GM23338 (cell line): ENCODE data around the gene WARS2. TPM values are rescaled to one million over a fixed set of nuclear protein-coding genes. Genes with fewer than 3 reads are reported as not detected.

Experiments
- ATAC-seq: fragments of 200-7000 bp; cut with Tn5 transposase; 3 replicates; pipeline ENCODE4 v1.9.1; 2020
- DNase-seq: peaks from one replicate; pipeline ENCODE4 v3.0.0-alpha.2; 2015; ENCODE audit warnings: low spot score
- H2AFZ ChIP-seq: fragments of 200-600 bp; sonication (generic); 2 replicates; pipeline ENCODE4 v1.8.0; 2016; ENCODE audit warnings: antibody characterized with exemption, mild to moderate bottlenecking, moderate library complexity
- H3F3A ChIP-seq: fragments of 200-600 bp; sonication (generic); replicated peaks from 2 replicates; pipeline ENCODE4 v1.8.0; 2017; ENCODE audit warnings: antibody characterized with exemption, mixed run types, low read depth
- H3K27ac ChIP-seq: fragments of 200-600 bp; sonication (generic); 2 replicates; pipeline ENCODE4 v1.6.1; 2016; ENCODE audit warnings: low read depth
- H3K27me3 ChIP-seq: fragments of 200-600 bp; sonication (generic); 2 replicates; pipeline ENCODE4 v1.8.0; 2016; ENCODE audit warnings: mild to moderate bottlenecking, mixed run types, moderate library complexity; ENCODE audit not compliant: insufficient read depth
- H3K36me3 ChIP-seq: fragments of 200-600 bp; sonication (generic); 2 replicates; pipeline ENCODE4 v1.8.0; 2016; ENCODE audit warnings: mild to moderate bottlenecking; ENCODE audit not compliant: insufficient read depth
- H3K4me1 ChIP-seq: fragments of 200-600 bp; sonication (generic); 2 replicates; pipeline ENCODE4 v1.8.0; 2016; ENCODE audit warnings: mild to moderate bottlenecking, moderate library complexity; ENCODE audit not compliant: insufficient read depth
- H3K4me2 ChIP-seq: fragments of 200-600 bp; sonication (generic); 2 replicates; pipeline ENCODE4 v1.7.1; 2017; ENCODE audit warnings: mixed run types
- H3K4me3 ChIP-seq: fragments of 200-600 bp; sonication (generic); 2 replicates; pipeline ENCODE4 v1.6.1; 2016; ENCODE audit warnings: mixed run types
- H3K79me2 ChIP-seq: fragments of 200-600 bp; sonication (generic); replicated peaks from 2 replicates; pipeline ENCODE4 v1.8.0; 2017; ENCODE audit warnings: mild to moderate bottlenecking; ENCODE audit not compliant: insufficient read depth
- H3K9me2 ChIP-seq: fragments of 200-600 bp; sonication (generic); 2 replicates; pipeline ENCODE4 v1.8.0; 2017; ENCODE audit not compliant: insufficient read depth
- H4K20me1 ChIP-seq: fragments of 200-600 bp; sonication (generic); replicated peaks from 2 replicates; pipeline ENCODE4 v1.8.0; 2017; ENCODE audit warnings: mild to moderate bottlenecking; ENCODE audit not compliant: insufficient read depth
- H3K27ac Mint-ChIP-seq: 2 replicates; pipeline ENCODE4 v1.8.0; 2020; ENCODE audit warnings: inconsistent platforms, mild to moderate bottlenecking, moderate library complexity, mixed read lengths
- H3K27me3 Mint-ChIP-seq: 3 replicates; pipeline ENCODE4 v1.8.0; 2022; ENCODE audit warnings: low read depth, mild to moderate bottlenecking, moderate library complexity, mixed read lengths, inconsistent platforms; ENCODE audit not compliant: insufficient read depth, poor library complexity
- H3K36me3 Mint-ChIP-seq: 3 replicates; pipeline ENCODE4 v1.8.0; 2021; ENCODE audit warnings: low read depth, mild to moderate bottlenecking, inconsistent platforms, moderate library complexity, mixed read lengths
- H3K4me1 Mint-ChIP-seq: 3 replicates; pipeline ENCODE4 v1.8.0; 2020; ENCODE audit warnings: mild to moderate bottlenecking, inconsistent platforms, mixed read lengths
- H3K4me3 Mint-ChIP-seq: 3 replicates; pipeline ENCODE4 v1.8.0; 2021; ENCODE audit warnings: moderate library complexity, mild to moderate bottlenecking, inconsistent platforms, mixed read lengths
- H3K9me3 Mint-ChIP-seq: 3 replicates; pipeline ENCODE4 v1.8.0; 2020; ENCODE audit warnings: moderate library complexity, mild to moderate bottlenecking, inconsistent platforms, mixed read lengths
- CREB1 ChIP-seq: fragments of 250-450 bp; sonication (Bioruptor Pico); IDR thresholded peaks from 2 replicates; pipeline ENCODE4 v1.5.0; 2020; ENCODE audit warnings: low read depth, mild to moderate bottlenecking, moderate library complexity
- EZH2 ChIP-seq: fragments of 200-600 bp; sonication (generic); IDR thresholded peaks from one replicate; pipeline ENCODE4 v1.8.0; 2017; ENCODE audit warnings: antibody characterized with exemption, mild to moderate bottlenecking, low read depth; ENCODE audit not compliant: unreplicated experiment
- EZH2phosphoT487 ChIP-seq: fragments of 200-600 bp; sonication (generic); IDR thresholded peaks from one replicate; pipeline ENCODE4 v1.8.1; 2018; ENCODE audit warnings: antibody characterized with exemption; ENCODE audit not compliant: unreplicated experiment
- JUNB ChIP-seq: IDR thresholded peaks from one replicate; pipeline ENCODE4 v1.6.1; 2016; ENCODE audit warnings: antibody characterized with exemption; ENCODE audit not compliant: unreplicated experiment
- NANOG ChIP-seq: IDR thresholded peaks from 2 replicates; pipeline ENCODE4 v1.6.1; 2016; ENCODE audit warnings: antibody characterized with exemption, borderline replicate concordance
- POLR2AphosphoS5 ChIP-seq: IDR thresholded peaks from 2 replicates; pipeline ENCODE4 v1.6.1; 2016; ENCODE audit warnings: antibody characterized with exemption, low read depth
- STAT1 ChIP-seq: IDR thresholded peaks from one replicate; pipeline ENCODE4 v1.6.1; 2016; ENCODE audit warnings: antibody characterized with exemption; ENCODE audit not compliant: unreplicated experiment
- ZNF114 ChIP-seq: fragments of 250-450 bp; sonication (Bioruptor Pico); IDR thresholded peaks from 2 replicates; pipeline ENCODE4 v1.5.0; 2020; ENCODE audit warnings: mild to moderate bottlenecking, moderate library complexity
- ZNF331 ChIP-seq: fragments of 250-450 bp; sonication (Bioruptor Pico); IDR thresholded peaks from 2 replicates; pipeline ENCODE4 v1.5.0; 2020; ENCODE audit warnings: low read depth, mild to moderate bottlenecking, moderate library complexity
- polyA plus RNA-seq: library from polyadenylated mRNA; unstranded; fragments of >200 nt; fragmentation: Nextera tagmentation; extraction: Ambion mirVana; gene quantifications from 2 replicates; pipeline ENCODE4 v1.2.1, GENCODE V29; 2016
- total RNA-seq: library from RNA; depleted of rRNA; stranded (reverse); fragments of >200 nt; shearing (Covaris generic); gene quantifications from 2 replicates; pipeline ENCODE4 v1.2.3, GENCODE V29; 2014
- TF ChIP-seq, protein P1 (sequence below), 2 experiments: fragments of 200-600 bp in 1 of 2; sonication (generic) in 1 of 2; conservative IDR thresholded peaks; 2 replicates each; pipeline versions ENCODE4 v1.5.1 to v1.6.1; 2016 to 2017; ENCODE audit warnings: antibody characterized with exemption in 2 of 2, low read depth in 2 of 2, mild to moderate bottlenecking in 2 of 2, moderate library complexity in 1 of 2
- TF ChIP-seq, protein P2 (sequence below): IDR thresholded peaks from 2 replicates; pipeline ENCODE4 v1.6.1; 2016; ENCODE audit warnings: antibody characterized with exemption
- TF ChIP-seq, protein P3 (sequence below): IDR thresholded peaks from one replicate; pipeline ENCODE4 v1.6.1; 2018; ENCODE audit warnings: antibody characterized with exemption; ENCODE audit not compliant: unreplicated experiment
- TF ChIP-seq, protein P4 (sequence below): fragments of 250-450 bp; sonication (Bioruptor Pico); IDR thresholded peaks from 2 replicates; pipeline ENCODE4 v1.5.0; 2020; ENCODE audit warnings: mild to moderate bottlenecking, moderate library complexity

WARS2 gene
- total and polyA plus RNA-seq, 2 experiments from 2014 or later = 6.4 to 12.6 TPM

DNA sequence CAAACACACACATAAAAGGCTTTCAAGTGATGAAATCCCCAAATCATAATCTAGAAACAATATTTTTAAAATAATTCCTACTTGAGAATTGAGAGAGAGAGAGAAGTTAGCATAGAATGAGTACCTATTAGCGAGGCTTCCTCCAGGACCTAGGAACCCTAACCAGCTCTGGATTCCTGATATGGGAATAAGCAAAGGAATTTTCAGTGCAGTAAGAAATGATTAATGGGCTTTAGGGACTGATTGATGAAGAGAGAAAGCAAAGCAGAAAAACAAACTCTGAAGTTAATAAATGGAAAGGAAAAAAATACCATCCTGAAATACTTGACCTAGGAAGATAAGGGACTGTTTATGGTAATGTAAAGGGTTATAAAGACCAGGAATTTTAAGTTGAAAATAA, 60.6 kb downstream of the WARS2 start (continued):
- TF ChIP-seq STAT1 (no peak), JUNB (no peak), NANOG (no peak), CREB1 (no peak), EZH2phosphoT487 (no peak)

DNA sequence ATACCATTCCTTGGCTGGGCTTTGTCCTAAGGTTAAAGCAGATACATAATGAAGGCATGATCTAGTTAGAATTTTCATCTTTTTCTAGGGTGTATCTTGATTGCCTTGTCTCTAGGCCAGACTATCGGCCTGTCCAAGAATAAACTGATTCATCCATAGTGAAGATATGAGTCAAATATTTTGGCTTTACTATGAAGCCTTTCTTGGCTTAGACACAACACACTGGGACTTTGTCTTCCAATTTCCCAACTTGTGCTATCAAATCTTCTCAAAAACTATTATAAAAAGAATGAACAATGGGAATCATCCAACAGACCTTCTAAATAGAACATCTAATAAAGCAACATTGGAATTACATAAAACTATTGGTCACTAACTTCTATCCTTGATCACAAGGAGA, 64.8 kb downstream of the WARS2 start:
- Mint-ChIP-seq H3K27me3 (no peaks in the 10 kb centered on the region), H3K36me3 (peaks cover 3% of the 10 kb centered on the region; the same call in 1 of the 3 replicates), H3K4me1 (peaks cover 5% of the 10 kb centered on the region; the same call in 2 of the 3 replicates), H3K27ac (no peak overlapping the region), H3K4me3 (no peak overlapping the region), H3K9me3 (no peaks in the 10 kb centered on the region)
- no peaks in the 10 kb centered on the region for H3K4me1 ChIP-seq
- no peak overlapping the region for H3K4me3 ChIP-seq
- H3K27ac ChIP-seq = no peak overlapping the region
- H4K20me1 ChIP-seq = no peaks in the 10 kb centered on the region
- no peaks in the 10 kb centered on the region for H3K36me3 ChIP-seq
- TF ChIP-seq POLR2AphosphoS5 = no peak
- TF ChIP-seq EZH2 = no peak
- TF ChIP-seq, protein P1, sequence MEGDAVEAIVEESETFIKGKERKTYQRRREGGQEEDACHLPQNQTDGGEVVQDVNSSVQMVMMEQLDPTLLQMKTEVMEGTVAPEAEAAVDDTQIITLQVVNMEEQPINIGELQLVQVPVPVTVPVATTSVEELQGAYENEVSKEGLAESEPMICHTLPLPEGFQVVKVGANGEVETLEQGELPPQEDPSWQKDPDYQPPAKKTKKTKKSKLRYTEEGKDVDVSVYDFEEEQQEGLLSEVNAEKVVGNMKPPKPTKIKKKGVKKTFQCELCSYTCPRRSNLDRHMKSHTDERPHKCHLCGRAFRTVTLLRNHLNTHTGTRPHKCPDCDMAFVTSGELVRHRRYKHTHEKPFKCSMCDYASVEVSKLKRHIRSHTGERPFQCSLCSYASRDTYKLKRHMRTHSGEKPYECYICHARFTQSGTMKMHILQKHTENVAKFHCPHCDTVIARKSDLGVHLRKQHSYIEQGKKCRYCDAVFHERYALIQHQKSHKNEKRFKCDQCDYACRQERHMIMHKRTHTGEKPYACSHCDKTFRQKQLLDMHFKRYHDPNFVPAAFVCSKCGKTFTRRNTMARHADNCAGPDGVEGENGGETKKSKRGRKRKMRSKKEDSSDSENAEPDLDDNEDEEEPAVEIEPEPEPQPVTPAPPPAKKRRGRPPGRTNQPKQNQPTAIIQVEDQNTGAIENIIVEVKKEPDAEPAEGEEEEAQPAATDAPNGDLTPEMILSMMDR (conservative IDR thresholded peaks at IDR 0.05; ENCODE audit: low read depth in 2 of 2) = no peak
- TF ChIP-seq EZH2phosphoT487 = no peak
- no peak for TF ChIP-seq ZNF114
- TF ChIP-seq, protein P2, sequence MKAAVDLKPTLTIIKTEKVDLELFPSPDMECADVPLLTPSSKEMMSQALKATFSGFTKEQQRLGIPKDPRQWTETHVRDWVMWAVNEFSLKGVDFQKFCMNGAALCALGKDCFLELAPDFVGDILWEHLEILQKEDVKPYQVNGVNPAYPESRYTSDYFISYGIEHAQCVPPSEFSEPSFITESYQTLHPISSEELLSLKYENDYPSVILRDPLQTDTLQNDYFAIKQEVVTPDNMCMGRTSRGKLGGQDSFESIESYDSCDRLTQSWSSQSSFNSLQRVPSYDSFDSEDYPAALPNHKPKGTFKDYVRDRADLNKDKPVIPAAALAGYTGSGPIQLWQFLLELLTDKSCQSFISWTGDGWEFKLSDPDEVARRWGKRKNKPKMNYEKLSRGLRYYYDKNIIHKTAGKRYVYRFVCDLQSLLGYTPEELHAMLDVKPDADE = no peak
- no peak for TF ChIP-seq JUNB
- TF ChIP-seq, protein P3, sequence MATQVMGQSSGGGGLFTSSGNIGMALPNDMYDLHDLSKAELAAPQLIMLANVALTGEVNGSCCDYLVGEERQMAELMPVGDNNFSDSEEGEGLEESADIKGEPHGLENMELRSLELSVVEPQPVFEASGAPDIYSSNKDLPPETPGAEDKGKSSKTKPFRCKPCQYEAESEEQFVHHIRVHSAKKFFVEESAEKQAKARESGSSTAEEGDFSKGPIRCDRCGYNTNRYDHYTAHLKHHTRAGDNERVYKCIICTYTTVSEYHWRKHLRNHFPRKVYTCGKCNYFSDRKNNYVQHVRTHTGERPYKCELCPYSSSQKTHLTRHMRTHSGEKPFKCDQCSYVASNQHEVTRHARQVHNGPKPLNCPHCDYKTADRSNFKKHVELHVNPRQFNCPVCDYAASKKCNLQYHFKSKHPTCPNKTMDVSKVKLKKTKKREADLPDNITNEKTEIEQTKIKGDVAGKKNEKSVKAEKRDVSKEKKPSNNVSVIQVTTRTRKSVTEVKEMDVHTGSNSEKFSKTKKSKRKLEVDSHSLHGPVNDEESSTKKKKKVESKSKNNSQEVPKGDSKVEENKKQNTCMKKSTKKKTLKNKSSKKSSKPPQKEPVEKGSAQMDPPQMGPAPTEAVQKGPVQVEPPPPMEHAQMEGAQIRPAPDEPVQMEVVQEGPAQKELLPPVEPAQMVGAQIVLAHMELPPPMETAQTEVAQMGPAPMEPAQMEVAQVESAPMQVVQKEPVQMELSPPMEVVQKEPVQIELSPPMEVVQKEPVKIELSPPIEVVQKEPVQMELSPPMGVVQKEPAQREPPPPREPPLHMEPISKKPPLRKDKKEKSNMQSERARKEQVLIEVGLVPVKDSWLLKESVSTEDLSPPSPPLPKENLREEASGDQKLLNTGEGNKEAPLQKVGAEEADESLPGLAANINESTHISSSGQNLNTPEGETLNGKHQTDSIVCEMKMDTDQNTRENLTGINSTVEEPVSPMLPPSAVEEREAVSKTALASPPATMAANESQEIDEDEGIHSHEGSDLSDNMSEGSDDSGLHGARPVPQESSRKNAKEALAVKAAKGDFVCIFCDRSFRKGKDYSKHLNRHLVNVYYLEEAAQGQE = no peak
- TF ChIP-seq, protein P4, sequence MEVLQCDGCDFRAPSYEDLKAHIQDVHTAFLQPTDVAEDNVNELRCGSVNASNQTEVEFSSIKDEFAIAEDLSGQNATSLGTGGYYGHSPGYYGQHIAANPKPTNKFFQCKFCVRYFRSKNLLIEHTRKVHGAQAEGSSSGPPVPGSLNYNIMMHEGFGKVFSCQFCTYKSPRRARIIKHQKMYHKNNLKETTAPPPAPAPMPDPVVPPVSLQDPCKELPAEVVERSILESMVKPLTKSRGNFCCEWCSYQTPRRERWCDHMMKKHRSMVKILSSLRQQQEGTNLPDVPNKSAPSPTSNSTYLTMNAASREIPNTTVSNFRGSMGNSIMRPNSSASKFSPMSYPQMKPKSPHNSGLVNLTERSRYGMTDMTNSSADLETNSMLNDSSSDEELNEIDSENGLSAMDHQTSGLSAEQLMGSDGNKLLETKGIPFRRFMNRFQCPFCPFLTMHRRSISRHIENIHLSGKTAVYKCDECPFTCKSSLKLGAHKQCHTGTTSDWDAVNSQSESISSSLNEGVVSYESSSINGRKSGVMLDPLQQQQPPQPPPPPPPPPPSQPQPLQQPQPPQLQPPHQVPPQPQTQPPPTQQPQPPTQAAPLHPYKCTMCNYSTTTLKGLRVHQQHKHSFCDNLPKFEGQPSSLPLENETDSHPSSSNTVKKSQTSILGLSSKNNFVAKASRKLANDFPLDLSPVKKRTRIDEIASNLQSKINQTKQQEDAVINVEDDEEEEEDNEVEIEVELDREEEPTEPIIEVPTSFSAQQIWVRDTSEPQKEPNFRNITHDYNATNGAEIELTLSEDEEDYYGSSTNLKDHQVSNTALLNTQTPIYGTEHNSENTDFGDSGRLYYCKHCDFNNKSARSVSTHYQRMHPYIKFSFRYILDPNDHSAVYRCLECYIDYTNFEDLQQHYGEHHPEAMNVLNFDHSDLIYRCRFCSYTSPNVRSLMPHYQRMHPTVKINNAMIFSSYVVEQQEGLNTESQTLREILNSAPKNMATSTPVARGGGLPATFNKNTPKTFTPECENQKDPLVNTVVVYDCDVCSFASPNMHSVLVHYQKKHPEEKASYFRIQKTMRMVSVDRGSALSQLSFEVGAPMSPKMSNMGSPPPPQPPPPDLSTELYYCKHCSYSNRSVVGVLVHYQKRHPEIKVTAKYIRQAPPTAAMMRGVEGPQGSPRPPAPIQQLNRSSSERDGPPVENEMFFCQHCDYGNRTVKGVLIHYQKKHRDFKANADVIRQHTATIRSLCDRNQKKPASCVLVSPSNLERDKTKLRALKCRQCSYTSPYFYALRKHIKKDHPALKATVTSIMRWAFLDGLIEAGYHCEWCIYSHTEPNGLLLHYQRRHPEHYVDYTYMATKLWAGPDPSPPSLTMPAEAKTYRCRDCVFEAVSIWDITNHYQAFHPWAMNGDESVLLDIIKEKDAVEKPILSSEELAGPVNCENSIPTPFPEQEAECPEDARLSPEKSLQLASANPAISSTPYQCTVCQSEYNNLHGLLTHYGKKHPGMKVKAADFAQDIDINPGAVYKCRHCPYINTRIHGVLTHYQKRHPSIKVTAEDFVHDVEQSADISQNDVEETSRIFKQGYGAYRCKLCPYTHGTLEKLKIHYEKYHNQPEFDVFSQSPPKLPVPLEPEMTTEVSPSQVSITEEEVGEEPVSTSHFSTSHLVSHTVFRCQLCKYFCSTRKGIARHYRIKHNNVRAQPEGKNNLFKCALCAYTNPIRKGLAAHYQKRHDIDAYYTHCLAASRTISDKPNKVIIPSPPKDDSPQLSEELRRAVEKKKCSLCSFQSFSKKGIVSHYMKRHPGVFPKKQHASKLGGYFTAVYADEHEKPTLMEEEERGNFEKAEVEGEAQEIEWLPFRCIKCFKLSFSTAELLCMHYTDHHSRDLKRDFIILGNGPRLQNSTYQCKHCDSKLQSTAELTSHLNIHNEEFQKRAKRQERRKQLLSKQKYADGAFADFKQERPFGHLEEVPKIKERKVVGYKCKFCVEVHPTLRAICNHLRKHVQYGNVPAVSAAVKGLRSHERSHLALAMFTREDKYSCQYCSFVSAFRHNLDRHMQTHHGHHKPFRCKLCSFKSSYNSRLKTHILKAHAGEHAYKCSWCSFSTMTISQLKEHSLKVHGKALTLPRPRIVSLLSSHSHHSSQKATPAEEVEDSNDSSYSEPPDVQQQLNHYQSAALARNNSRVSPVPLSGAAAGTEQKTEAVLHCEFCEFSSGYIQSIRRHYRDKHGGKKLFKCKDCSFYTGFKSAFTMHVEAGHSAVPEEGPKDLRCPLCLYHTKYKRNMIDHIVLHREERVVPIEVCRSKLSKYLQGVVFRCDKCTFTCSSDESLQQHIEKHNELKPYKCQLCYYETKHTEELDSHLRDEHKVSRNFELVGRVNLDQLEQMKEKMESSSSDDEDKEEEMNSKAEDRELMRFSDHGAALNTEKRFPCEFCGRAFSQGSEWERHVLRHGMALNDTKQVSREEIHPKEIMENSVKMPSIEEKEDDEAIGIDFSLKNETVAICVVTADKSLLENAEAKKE (CRISPR knock-in tag) = no peak
- TF ChIP-seq CREB1 = no peak
- no peak for TF ChIP-seq ZNF331 (CRISPR knock-in tag)
- TF ChIP-seq STAT1 = no peak
- TF ChIP-seq NANOG = no peak
- no peak for ATAC-seq
- H3K27me3 ChIP-seq = no peaks in the 10 kb centered on the region
- no peaks in the 10 kb centered on the region for H3K9me2 ChIP-seq
- no peak overlapping the region for H2AFZ ChIP-seq
- no peaks in the 10 kb centered on the region for H3K79me2 ChIP-seq
- no peaks in the 10 kb centered on the region for H3F3A ChIP-seq
- DNase-seq = no peak
- H3K4me2 ChIP-seq = no peak overlapping the region
